Stimulated activated effector memory CD8-positive, alpha-beta T cell treated with anti-CD3 and anti-CD28 coated beads, Interleukin-12 subunit alpha, Interleukin-12 subunit beta, amount 100 ng/mL, for 72 hours (primary cell): ENCODE results near the gene C8B.

ENCODE experiments used
- ATAC-seq: fragments of 150-1000 bp; cut with Tn5 transposase; 2 replicates; pipeline ENCODE4 v1.10.0; 2021
- DNase-seq, 2 donors: peaks; one replicate each; pipeline ENCODE4 v3.0.0; 2021 to 2022; ENCODE audit warnings: low spot score in 2 of 2
- H3K27ac Mint-ChIP-seq: one replicate; pipeline ENCODE4 v1.8.0; 2022; ENCODE audit warnings: mild to moderate bottlenecking, mixed read lengths
- H3K36me3 Mint-ChIP-seq: one replicate; pipeline ENCODE4 v1.8.0; 2022; ENCODE audit warnings: mild to moderate bottlenecking, mixed read lengths
- H3K4me1 Mint-ChIP-seq: one replicate; pipeline ENCODE4 v1.8.0; 2022; ENCODE audit warnings: mixed read lengths
- H3K4me3 Mint-ChIP-seq: one replicate; pipeline ENCODE4 v1.8.0; 2022; ENCODE audit warnings: mild to moderate bottlenecking, mixed read lengths
- H3K9me3 Mint-ChIP-seq: one replicate; pipeline ENCODE4 v1.8.0; 2022; ENCODE audit warnings: mixed read lengths

The C8B gene

DNA sequence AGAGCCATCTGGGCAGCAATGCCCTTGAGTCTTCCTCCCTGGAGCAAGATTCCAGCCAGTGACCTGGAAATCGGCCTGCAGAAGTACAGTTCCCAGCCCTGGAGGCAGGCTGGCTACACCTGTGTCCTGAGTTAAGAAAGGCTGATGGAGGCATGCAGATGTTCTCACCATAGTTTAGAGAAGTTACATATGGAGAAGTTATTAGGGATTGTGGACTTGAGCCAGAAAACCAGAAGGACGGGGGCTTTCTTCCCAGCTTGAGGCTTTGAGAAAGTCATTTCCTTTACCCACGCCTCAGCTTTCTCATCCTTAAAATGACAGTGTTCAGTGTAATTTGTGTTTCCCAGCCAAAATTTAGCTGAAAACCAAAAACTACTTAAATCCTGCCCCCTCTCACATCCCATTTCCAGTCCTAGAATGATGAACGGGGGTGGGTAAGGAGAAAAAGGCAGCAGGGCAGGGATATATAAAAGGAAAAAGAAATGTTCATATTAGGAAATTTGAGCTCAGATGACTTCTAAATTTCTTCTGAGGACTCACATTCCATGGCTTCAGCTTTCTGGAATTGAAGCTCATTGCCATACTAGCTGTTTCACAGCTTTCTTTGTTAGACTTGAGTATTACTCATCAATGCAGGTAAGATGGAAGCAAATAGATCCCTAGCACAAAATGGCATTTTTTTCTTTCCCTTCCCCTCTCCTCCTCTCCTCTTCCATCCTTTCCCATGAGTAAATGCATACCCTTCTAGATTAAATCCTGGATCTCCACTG, 14.4 kb upstream of the C8B start:
- Mint-ChIP-seq H3K4me3 (no peak overlapping the region), H3K27ac (no peak overlapping the region), H3K9me3 (no peaks in the 10 kb centered on the region), H3K4me1 (no peaks in the 10 kb centered on the region), H3K36me3 (no peaks in the 10 kb centered on the region)
- ATAC-seq: no peak
- DNase-seq: no peak

DNA sequence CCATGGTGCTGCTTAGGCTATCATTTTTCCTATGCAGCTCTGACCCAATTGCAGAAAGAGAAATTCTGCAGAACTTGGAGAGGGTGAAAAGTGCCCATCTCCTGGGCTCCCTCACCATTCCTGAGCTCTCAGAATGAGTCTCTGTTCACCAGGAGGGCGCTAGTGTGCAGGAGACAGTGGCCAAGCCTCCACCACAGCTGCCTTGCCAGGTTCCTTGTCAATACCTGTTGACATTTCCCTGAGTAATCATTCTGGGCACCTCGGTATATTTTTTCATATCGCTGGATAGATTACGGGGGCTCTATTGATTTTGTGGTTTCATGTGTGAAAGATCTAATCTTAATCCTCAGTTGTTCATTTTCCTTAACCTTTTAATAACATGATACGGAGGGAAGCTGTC, 13.0 kb upstream of the C8B start:
- H3K36me3 Mint-ChIP-seq: no peaks in the 10 kb centered on the region
- H3K27ac Mint-ChIP-seq: no peak overlapping the region
- H3K9me3 Mint-ChIP-seq: no peaks in the 10 kb centered on the region
- no peak for ATAC-seq
- DNase-seq: no peak
- no peak overlapping the region for H3K4me3 Mint-ChIP-seq
- no peaks in the 10 kb centered on the region for H3K4me1 Mint-ChIP-seq

DNA sequence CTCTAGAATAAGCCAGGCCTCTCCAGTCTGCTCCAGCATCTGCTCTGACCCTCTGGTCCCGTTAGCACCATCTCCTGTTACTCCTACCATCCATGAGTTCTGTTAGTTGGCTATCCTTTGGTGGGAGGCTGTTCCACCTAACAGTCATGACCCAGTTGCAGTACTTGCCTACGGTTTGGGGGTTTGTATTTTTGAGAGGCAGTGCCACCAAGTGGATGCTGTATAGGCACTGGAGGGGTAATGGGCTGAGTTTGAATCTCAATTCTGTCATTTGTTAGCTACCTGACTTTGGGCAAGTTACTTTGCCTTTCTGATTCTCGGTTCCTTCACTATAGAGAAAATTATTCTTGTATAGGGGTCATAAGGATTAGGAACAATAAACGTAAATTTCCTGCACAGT, 12.1 kb upstream of the C8B start:
- no peaks in the 10 kb centered on the region for H3K36me3 Mint-ChIP-seq
- H3K4me3 Mint-ChIP-seq: no peak overlapping the region
- no peaks in the 10 kb centered on the region for H3K4me1 Mint-ChIP-seq
- no peak overlapping the region for H3K27ac Mint-ChIP-seq
- ATAC-seq: no peak
- DNase-seq: no peak
- H3K9me3 Mint-ChIP-seq: no peaks in the 10 kb centered on the region

DNA sequence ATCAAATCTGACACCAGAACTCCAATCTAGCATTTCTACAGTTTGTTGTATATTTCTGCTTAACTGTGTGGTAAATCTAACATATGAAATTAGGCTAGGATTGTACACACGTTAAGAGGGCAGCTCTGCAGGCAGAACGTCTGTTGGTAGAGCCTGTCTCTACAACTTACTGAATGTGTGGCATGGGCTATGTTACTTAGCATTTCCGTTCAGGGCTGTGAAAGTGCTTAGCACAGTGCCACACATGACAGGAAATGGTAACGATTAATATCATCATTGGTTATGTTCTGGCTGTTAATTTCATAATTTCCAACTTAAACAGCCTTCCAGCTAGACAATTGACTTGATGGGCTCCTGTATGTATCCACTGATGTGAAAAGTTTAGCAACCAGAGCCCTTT, 9.6 kb upstream of the C8B start:
- Mint-ChIP-seq H3K27ac (no peak overlapping the region), H3K4me3 (no peak overlapping the region), H3K4me1 (no peaks in the 10 kb centered on the region), H3K36me3 (no peaks in the 10 kb centered on the region), H3K9me3 (no peaks in the 10 kb centered on the region)
- DNase-seq (no peak), ATAC-seq (no peak)

DNA sequence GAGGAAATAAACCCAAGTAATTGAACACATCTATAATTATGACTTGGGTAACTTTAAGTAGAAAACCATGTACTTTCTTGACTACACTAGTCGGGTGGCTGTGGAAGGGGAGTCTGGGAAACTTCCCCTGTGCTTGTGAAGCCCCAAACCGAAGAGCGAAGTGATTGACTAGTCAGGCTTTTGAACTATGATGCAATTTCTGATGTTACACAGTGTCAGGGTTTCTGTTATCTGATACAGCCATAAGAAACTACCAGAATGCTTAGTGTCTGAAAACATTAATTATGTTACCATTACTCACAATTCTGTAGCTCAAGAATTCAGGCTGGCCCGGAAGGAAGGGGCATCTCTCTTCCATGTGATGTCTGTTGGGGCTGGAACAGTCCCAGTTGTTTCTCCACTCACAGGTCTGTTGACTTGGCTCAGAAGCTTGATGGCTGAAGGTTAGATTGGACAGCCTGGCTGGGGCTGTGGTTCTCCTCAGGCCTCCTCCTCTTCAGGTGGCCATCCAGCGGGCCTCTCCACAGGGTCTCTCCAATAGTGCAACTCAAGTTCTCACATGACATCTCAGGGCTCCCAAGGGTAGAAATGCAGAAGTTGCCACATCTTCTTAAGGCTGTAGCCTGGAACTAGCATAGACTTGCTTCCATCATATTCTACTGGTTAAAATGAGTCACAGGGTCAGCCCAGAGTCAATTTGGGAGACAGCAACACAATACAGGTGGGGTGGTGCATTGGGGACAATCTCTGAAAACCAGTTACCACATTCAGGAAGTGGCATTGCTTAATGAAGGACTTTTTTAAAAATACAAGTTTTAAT, 8.3 kb upstream of the C8B start:
- no peak overlapping the region for H3K27ac Mint-ChIP-seq
- ATAC-seq (no peak), DNase-seq (no peak)
- H3K9me3 Mint-ChIP-seq: no peaks in the 10 kb centered on the region
- no peaks in the 10 kb centered on the region for H3K36me3 Mint-ChIP-seq
- no peaks in the 10 kb centered on the region for H3K4me1 Mint-ChIP-seq
- no peak overlapping the region for H3K4me3 Mint-ChIP-seq

DNA sequence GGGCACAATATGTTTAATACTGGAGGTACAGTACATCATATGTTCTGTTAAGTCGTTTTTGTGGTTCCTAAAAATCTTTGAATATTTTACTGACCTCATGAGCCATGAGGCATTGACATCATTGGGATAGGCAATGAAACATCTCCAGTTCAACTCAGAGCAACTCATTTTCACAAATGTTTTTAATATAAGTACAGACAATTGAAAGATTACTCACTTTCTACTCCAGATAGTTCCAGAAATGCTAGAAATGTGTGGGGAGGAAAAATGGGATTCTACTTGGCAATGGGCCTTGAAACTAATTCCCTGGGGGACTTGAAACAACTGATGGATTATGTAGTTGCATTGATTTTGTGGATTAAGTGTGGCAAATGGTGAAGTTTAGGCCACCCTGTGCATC, 7.2 kb upstream of the C8B start:
- ATAC-seq (no peak), DNase-seq (no peak)
- Mint-ChIP-seq H3K36me3 (no peaks in the 10 kb centered on the region), H3K4me3 (no peak overlapping the region), H3K9me3 (peaks cover 3% of the 10 kb centered on the region), H3K27ac (no peak overlapping the region), H3K4me1 (no peaks in the 10 kb centered on the region)

DNA sequence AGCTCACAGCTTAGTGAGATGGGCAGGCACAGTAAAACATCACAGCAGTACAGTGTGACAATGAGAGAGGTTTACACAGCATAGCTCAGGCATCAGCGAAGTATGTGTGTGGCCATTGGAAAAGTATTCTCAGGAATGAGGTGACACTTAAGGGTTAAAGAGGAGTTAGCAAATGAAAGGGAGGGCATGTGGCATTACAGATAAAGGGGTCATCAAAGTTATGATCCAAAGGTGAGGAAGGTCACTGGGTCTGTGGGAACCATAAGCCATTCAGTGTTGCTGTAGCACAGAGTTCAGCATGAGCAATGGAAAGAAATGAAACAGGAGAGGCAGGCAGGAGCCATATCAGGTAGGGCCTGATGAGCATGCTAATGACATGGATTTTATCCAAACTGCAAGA, 4.5 kb upstream of the C8B start:
- DNase-seq: no peak
- Mint-ChIP-seq H3K4me1 (no peaks in the 10 kb centered on the region), H3K9me3 (peaks cover 3% of the 10 kb centered on the region), H3K4me3 (no peak overlapping the region), H3K36me3 (no peaks in the 10 kb centered on the region), H3K27ac (no peak overlapping the region)
- ATAC-seq: no peak

DNA sequence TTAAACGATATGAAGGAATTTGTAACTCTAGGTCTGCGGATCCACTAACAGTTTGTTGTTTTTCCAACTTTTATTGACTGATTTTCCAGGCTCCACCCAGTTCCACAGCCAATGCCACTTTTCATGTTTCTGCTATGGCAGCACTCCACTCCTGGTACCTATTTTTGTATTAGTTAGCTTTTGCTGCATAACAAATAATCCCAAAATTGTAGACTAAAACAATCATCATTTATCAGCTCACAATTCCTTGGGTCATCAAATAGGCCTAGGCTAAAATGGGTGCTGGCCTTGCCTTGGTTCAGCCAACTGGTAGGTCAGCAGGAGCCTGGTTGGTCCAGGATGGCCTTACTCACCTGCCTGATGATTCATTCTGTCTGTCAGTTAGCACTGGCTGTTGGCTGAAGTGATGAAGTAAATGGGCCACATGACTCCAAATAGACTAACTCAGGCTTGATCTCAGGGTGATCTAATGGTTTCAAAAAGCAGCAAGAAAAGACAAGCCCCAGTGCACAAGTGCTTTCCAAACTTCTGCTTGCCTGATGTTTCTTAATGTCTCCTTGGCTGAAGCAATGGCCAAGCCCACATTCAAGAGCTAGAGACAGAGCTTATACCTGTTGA, 3.2 kb upstream of the C8B start:
- Mint-ChIP-seq H3K27ac (no peak overlapping the region), H3K36me3 (no peaks in the 10 kb centered on the region), H3K4me3 (no peak overlapping the region), H3K4me1 (no peaks in the 10 kb centered on the region), H3K9me3 (peaks cover 3% of the 10 kb centered on the region)
- DNase-seq (no peak), ATAC-seq (no peak)

DNA sequence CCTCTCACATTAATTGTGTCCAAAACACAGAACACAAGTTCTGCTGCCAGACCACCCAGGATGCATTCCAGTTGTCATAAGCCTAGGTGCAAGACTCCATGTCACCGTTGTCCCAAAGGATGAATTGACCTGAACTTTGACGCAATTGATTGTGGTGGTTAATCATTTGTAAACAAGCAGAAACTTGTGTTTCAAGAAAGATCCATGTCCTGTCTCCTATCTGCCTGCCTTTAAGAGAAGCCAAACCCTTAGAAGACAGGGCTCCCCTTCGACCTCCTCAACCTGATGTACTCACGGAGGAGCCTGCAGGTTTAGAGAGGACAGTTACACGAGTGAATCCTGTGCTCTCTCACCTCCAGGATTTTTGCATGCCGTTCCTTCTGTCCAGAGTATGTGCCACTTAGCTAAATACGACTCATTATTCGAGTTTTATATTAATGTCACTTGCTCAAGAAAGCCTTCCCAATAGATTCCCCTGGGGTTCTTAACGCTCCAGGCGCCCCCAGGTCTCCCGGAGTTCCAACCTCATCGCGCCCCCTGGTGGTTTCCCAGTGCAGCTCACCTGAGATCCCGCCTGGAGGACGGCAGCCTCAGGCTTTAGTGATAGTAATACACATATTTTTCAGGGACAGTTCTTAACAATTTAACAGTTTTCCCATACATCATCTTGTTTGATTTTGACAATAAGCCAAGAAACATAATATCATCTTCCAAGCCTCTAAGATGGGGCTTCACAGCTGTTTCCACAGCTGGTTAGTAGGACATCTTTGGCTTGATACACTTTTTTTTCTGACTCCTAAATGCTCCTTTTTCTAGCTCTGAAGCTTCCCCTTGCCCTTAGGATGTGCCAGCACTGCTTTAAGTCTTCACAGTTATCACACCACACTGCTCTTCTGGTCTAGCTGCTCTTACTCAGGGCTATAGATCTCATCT, 2.4 kb upstream of the C8B start:
- no peak overlapping the region for H3K4me3 Mint-ChIP-seq
- ATAC-seq: no peak
- H3K9me3 Mint-ChIP-seq: peaks cover 3% of the 10 kb centered on the region
- H3K27ac Mint-ChIP-seq: no peak overlapping the region
- no peaks in the 10 kb centered on the region for H3K36me3 Mint-ChIP-seq
- no peaks in the 10 kb centered on the region for H3K4me1 Mint-ChIP-seq
- no peak for DNase-seq

DNA sequence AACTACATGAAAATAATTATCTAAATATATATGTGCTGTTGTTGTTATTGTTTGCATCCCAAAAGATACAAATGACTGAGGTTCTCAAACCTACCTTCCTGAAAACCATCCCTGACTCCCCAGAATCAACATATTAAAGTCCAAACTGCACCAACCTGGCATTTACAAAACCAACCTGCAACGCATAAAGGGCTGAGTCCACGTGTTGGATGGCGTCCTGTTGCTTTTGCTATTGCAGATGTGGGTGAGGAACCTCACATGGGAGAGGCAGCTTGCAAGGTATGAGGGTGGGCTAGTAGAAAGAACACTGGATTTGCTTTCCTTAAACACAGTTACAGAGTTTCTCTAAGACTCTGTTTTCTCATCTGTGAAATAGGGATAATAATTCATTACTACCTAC, 1.5 kb upstream of the C8B start:
- no peak for ATAC-seq
- Mint-ChIP-seq H3K36me3 (no peaks in the 10 kb centered on the region), H3K4me3 (no peak overlapping the region), H3K27ac (no peak overlapping the region), H3K9me3 (peaks cover 3% of the 10 kb centered on the region), H3K4me1 (no peaks in the 10 kb centered on the region)
- DNase-seq: no peak

DNA sequence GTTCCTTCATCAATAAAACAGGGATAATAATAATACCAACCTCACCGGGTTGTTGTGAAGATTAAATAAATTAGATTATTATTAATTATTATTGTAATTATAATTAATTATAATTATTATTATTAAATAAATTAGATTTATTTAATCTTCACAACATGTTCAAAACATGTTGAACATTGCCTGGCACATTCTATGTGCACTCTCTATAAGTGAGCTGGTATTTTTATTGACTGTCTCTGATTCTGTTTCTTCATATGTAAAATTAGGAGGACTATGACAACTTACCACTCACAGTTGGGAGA, 834 bp upstream of the C8B start:
- DNase-seq (no peak), ATAC-seq (no peak)
- no peak overlapping the region for H3K4me3 Mint-ChIP-seq
- H3K27ac Mint-ChIP-seq: no peak overlapping the region
- H3K4me1 Mint-ChIP-seq: no peaks in the 10 kb centered on the region
- peaks cover 3% of the 10 kb centered on the region for H3K9me3 Mint-ChIP-seq
- no peaks in the 10 kb centered on the region for H3K36me3 Mint-ChIP-seq

DNA sequence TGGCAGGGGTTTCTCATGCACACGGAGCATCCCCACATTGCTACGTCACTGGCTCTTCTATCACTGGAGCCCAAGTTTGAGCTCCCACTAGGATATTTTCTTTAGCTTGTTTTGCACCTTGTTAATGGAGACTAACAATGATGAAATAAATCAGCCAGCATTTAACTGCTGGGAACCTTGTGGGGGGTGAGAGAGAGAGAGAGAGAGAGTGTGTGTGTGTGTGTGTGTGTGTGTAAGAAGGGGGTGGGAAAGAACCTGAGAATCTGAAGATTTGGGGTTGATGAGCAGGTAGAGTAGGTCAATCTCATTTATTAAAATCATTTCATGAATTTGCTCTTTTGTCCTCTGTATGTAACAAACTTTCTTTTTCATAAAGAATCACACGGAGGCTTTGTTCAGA, 624 bp downstream of the C8B start:
- ATAC-seq (no peak), DNase-seq (no peak)
- H3K4me3 Mint-ChIP-seq: no peak overlapping the region
- H3K9me3 Mint-ChIP-seq: peaks cover 3% of the 10 kb centered on the region
- no peaks in the 10 kb centered on the region for H3K4me1 Mint-ChIP-seq
- no peak overlapping the region for H3K27ac Mint-ChIP-seq
- no peaks in the 10 kb centered on the region for H3K36me3 Mint-ChIP-seq

DNA sequence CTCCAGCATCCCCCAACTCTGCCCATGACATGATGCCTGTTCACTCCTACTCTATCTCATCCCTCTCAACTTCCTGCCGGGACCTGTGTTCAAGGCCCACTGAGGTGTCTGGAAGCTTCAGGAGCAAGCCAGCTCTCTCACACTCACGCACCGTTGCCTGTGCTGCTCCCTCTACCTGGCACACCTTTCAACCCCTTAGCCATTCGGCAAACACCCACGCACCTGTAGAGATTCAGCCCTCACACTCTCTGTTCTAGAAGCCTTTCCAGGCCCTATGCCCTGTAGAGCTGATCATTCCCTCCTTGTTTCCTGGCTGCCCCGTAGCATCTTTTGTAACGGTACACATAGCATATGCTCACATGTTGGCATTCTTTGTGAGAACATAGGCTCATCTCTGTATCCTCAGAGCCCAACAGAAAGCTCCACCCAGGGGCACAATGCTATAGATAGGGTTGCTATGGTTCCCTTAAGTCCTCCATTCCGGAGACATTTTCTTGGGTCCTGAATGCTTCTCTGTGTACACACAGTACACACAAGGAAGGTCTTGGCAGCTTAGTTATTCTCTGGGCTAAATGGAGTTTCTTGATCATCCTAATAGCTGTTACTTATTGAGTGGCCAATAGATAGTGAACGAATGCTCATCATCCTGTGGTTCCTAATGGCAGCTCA, 1.3 kb downstream of the C8B start:
- Mint-ChIP-seq H3K4me1 (no peaks in the 10 kb centered on the region), H3K36me3 (no peaks in the 10 kb centered on the region), H3K4me3 (no peak overlapping the region), H3K27ac (no peak overlapping the region), H3K9me3 (peaks cover 3% of the 10 kb centered on the region)
- DNase-seq: no peak
- no peak for ATAC-seq

DNA sequence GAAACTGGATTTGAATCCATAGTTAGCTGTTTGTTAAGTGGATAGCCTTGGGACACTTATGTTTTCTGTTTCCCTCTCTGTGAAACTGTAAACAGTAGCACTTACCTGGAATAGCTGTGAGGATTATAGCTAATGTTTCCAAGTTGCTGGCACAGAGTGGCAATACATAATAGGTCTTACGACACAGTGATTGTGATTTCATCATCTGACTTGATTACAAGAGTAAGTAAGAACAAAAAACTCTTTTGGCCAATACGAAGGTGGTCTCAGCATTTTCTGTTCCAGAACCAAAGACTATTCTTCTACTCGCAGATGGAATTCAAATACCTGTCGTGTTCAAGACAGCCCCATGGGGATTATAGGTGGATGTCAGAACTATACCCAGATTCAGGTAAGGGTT, 2.1 kb downstream of the C8B start:
- H3K36me3 Mint-ChIP-seq: no peaks in the 10 kb centered on the region
- no peak for ATAC-seq
- no peak for DNase-seq
- H3K4me3 Mint-ChIP-seq: no peak overlapping the region
- peaks cover 2% of the 10 kb centered on the region for H3K9me3 Mint-ChIP-seq
- H3K4me1 Mint-ChIP-seq: no peaks in the 10 kb centered on the region
- no peak overlapping the region for H3K27ac Mint-ChIP-seq

DNA sequence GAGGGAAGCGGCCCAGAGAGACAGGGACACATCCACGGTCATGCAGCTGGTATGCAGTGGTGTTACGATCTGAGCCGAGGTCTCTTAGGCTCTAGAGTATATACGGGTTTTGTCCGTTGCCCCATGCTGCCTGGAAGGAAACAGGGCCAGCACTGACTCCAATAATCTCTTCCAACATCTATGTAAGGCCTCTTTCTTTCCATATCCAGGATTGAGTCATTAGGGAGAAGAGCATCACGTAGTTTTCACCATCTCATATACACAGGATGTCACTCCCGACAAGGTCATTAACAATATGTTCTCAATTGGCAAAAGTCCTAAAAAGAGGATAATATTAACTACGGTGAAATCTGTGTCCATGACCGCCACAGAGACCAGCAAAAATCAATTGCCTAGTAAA, 4.4 kb downstream of the C8B start:
- Mint-ChIP-seq H3K27ac (no peak overlapping the region), H3K9me3 (no peaks in the 10 kb centered on the region), H3K4me1 (no peaks in the 10 kb centered on the region), H3K4me3 (no peak overlapping the region), H3K36me3 (no peaks in the 10 kb centered on the region)
- DNase-seq (no peak), ATAC-seq (no peak)
